ENCODE results near the gene LEMD3.

The LEMD3 gene

DNA sequence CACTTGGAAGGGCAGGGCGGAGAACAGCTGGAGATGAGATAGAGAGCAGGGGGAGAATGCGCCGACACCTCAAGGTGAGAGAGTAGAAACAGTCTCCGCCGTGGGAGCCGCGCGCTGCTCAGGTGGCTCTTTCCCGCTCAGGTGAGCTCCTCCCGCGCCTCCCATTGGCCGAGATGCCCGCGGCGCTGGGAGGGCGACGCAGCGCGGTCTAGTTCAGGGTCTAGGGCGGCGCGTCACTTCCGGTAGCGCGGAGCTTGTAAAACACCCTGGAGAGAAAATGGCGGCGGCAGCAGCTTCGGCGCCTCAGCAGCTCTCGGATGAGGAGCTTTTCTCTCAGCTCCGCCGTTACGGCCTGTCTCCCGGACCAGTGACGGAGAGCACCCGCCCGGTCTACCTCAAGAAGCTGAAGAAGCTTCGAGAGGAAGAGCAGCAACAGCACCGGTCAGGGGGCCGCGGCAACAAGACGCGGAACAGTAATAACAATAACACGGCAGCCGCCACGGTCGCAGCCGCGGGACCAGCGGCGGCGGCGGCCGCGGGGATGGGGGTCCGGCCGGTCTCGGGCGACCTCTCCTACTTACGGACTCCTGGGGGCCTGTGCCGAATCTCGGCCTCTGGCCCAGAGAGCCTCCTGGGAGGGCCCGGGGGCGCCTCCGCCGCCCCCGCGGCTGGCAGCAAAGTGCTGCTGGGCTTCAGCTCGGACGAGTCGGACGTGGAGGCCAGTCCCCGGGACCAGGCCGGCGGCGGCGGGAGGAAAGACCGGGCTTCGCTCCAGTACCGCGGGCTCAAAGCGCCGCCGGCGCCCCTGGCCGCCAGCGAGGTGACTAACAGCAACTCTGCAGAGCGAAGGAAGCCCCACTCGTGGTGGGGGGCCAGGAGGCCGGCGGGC is at the start of gene LEMD3:
LEMD3 (plus strand) TSS at position 264 of the 889 bp plus-strand sequence; CDS start at position 278, 14 bp downstream.
- Mint-ChIP-seq H3K27ac (peak within 1 kb of the TSS; percentile 95), H3K36me3 (ENCODE audit: low read depth) (peaks cover 25% of the 10 kb centered on the region), H3K27me3 (ENCODE audit: low read depth) (peaks cover 5% of the 10 kb centered on the region), H3K4me1 (ENCODE audit: low read depth) (peaks cover 23% of the 10 kb centered on the region), H3K4me3 (peak within 1 kb of the TSS; percentile 100), H3K9me3 (no peaks in the 10 kb centered on the region)
- DNase-seq (ENCODE audit: low spot score), result peak; percentile 90

DNA sequence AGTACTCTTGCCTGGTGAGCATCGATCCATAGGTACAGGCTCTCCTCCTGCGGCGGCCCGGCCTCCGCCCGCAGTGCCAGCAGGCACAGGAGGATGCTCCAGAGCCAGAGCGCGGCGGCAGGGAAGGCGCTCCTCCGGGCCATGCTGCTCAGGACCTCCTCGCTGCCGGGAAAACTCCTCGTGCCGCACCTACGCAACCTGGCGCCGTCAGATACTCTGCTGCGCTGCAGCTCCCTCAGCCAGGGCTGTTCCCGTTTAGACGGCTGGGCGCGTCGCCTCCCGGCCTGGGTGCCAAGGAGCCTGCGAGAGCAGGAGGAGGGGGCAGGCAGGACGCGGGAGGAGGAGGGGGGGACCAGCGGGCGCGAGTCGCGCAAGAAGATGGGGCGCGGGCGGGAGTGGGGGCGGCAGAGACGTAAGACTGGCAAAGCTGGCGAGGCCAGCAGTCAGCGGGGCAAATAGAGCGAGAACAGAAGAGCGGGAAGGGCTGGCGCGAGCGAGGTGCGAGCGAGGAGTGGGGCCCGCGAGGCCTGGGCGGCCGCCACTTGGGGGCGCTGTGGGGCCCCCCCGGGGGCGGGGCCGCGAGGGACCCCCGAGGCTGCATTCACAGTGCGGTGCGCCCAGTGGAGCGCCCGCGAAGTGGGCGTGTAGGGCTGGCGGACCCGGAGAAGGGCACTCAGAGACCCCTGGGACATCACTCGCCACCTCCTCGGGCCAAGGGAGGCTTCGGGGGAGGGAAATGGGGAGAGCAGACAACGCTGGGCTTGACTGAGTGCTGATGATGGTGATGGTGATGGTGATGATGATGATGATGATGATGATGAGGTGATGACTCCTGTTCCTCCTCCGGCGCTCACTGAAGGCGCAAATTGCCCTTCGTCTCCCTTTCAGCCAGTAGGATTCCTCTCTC is 48.1 kb upstream of the LEMD3 start, which contains the start of gene WIF1:
WIF1 (minus strand) TSS at position 257 of the 907 bp plus-strand sequence; CDS start at position 143, 114 bp downstream.
- DNase-seq (ENCODE audit: low spot score), result no peak

DNA sequence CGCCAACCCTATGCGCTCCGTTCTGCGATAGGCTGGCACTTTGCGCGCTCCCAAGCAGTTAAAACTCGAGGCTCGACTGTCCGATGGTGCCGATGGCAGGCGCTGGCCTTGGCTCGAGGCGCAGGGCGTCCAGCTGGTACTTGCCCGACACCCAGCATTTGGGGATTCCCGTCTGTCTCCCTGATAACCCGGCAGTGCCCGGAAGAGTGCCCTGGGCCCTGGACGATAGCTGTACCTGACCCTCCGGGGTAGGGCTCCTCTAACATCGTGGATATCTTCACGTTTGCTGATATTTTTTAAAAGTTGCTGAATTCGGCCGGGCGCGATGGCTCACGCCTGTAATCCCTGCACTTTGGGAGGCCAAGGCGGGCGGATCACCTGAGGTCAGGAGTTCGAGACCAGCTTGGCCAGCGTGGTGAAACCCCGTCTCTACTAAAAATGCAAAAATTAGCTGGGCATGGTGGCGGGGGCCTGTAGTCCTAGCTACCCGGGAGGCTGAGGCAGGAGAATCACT is 47.4 kb upstream of the LEMD3 start:
- no peaks in the 10 kb centered on the region for H3K9me3 Mint-ChIP-seq
- peaks cover 2% of the 10 kb centered on the region for H3K4me1 Mint-ChIP-seq (ENCODE audit: low read depth)
- no peaks in the 10 kb centered on the region for H3K36me3 Mint-ChIP-seq (ENCODE audit: low read depth)
- DNase-seq (ENCODE audit: low spot score), result no peak
- peaks cover 46% of the 10 kb centered on the region for H3K27me3 Mint-ChIP-seq (ENCODE audit: low read depth)
- no peak overlapping the region for H3K27ac Mint-ChIP-seq
- H3K4me3 Mint-ChIP-seq, result peak overlapping the region; percentile 45

More for the DNA sequence above, 48.1 kb upstream of the LEMD3 start, which contains the start of gene WIF1:
- H3K27me3 Mint-ChIP-seq (ENCODE audit: low read depth), result peaks cover 46% of the 10 kb centered on the region
- no peaks in the 10 kb centered on the region for H3K9me3 Mint-ChIP-seq
- no peaks in the 10 kb centered on the region for H3K36me3 Mint-ChIP-seq (ENCODE audit: low read depth)
- peaks cover 2% of the 10 kb centered on the region for H3K4me1 Mint-ChIP-seq (ENCODE audit: low read depth)
- H3K4me3 Mint-ChIP-seq, result peak within 1 kb of the TSS; percentile 45
- H3K27ac Mint-ChIP-seq, result no peak within 1 kb of the TSS

DNA sequence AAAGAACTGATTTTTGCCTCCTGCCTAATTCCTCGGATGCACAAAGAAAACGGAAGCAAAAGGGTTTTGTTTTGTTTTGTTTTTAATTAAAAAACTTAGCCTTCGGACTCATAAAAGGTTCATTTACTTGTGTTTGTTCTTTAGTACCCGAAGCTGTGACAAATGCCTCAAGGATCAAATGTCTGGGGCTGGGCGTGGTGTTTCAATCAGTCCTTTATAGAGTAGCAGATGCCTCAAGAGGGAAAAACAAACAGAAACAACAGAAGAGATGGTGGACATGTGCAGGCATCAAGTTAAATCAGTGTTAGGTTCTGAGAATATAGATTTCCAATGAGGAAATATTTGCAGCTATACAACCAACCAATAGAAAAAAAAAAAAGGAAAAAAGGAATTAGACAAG is 46.7 kb upstream of the LEMD3 start:
- no peak for DNase-seq (ENCODE audit: low spot score)
- no peaks in the 10 kb centered on the region for H3K9me3 Mint-ChIP-seq
- H3K36me3 Mint-ChIP-seq (ENCODE audit: low read depth), result no peaks in the 10 kb centered on the region
- peaks cover 2% of the 10 kb centered on the region for H3K4me1 Mint-ChIP-seq (ENCODE audit: low read depth)
- no peak overlapping the region for H3K27ac Mint-ChIP-seq
- H3K27me3 Mint-ChIP-seq (ENCODE audit: low read depth), result peaks cover 42% of the 10 kb centered on the region
- H3K4me3 Mint-ChIP-seq, result no peak overlapping the region

DNA sequence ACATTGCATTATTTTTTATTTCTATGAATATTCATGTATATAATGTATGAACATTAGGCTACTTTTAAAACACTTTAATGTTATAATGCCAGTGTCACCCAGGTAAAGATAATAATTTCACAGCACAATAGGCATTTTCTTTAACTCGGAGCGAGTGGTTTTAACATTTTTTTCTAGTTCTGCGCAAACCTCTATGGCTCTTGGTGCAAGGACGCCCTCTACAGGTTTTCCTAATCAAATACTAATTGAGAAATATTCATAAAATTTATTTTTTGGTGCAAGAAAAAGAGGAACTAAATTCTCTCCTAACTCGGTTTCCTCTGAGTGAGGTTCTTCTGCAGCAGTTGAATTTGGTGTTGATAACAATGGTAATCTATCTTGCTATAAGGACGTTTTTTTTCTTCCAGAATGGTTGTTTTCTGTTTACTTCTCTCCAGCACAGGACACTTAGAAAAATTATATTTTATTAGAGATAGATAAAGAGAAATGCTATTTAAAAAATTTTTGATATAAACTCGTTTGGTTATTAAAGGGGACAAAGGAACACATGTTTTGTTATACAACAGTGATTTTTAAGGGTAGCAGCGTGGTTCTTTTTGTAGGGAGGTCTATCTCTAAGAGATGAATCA is 45.8 kb upstream of the LEMD3 start:
- no peak overlapping the region for H3K27ac Mint-ChIP-seq
- DNase-seq (ENCODE audit: low spot score), result no peak
- H3K9me3 Mint-ChIP-seq, result no peaks in the 10 kb centered on the region
- H3K27me3 Mint-ChIP-seq (ENCODE audit: low read depth), result peaks cover 41% of the 10 kb centered on the region
- H3K4me3 Mint-ChIP-seq, result no peak overlapping the region
- peaks cover 2% of the 10 kb centered on the region for H3K4me1 Mint-ChIP-seq (ENCODE audit: low read depth)
- H3K36me3 Mint-ChIP-seq (ENCODE audit: low read depth), result no peaks in the 10 kb centered on the region

DNA sequence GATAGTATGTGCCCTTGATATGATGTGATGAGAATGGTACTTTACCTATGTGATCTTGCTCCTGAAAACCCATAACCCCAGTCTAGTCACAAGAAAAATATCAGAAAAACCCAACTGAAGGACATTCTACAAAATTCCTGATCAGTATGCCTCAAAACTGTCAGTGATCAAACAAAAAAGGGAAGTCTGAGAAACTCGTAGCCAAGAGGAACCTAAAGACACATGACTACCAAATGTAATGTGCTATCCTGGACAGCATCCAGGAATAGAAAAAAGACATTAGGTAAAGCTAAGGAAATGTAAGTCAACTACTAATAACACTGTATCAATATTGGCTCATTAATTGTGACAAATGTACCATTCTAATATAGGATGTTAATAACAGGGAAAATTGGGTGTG is 44.1 kb upstream of the LEMD3 start:
- Mint-ChIP-seq H3K4me1 (ENCODE audit: low read depth) (peaks cover 2% of the 10 kb centered on the region), H3K27me3 (ENCODE audit: low read depth) (peaks cover 35% of the 10 kb centered on the region), H3K9me3 (no peaks in the 10 kb centered on the region), H3K4me3 (no peak overlapping the region), H3K36me3 (ENCODE audit: low read depth) (no peaks in the 10 kb centered on the region), H3K27ac (no peak overlapping the region)
- DNase-seq (ENCODE audit: low spot score), result no peak

DNA sequence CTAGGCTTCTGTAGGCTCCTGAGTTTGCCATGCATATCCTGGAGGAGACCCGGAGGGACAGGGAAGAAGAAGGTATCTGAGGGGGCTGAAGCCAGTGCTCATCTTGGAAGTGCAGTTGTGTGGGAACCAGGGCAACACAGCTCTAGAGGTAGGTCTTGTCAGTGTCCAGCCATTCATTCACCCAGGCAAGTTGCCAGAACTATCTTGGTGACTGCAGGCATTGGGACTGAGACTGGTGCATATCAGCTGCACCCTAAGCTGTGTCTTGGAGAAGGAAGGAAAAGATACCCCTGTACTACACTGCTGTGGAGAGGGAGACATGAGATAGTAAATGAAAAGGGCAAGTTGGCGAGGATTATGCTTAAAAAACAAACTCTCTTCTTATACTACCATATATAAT is 43.4 kb upstream of the LEMD3 start:
- H3K27ac Mint-ChIP-seq, result no peak overlapping the region
- no peaks in the 10 kb centered on the region for H3K36me3 Mint-ChIP-seq (ENCODE audit: low read depth)
- DNase-seq (ENCODE audit: low spot score), result no peak
- H3K27me3 Mint-ChIP-seq (ENCODE audit: low read depth), result peaks cover 30% of the 10 kb centered on the region
- peaks cover 2% of the 10 kb centered on the region for H3K4me1 Mint-ChIP-seq (ENCODE audit: low read depth)
- no peaks in the 10 kb centered on the region for H3K9me3 Mint-ChIP-seq
- H3K4me3 Mint-ChIP-seq, result no peak overlapping the region

DNA sequence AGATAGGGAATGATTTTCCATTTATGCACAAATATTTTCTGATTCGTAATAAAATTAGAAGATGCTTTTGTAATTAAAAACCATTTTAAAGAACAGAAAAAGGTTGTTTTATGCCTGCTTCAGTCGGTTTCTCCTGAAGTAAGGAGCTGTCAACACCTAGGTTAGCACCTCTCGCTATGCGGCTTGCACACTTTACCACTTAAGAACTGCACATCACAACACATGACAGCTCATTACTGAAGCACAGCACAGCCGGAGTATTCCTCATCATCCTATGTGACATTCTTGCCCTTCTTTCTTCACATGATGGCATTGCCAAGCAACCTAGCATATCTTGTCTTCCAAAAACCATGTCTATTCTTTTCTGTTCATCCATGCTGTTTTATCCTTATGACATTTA is 42.9 kb upstream of the LEMD3 start:
- Mint-ChIP-seq H3K36me3 (ENCODE audit: low read depth) (no peaks in the 10 kb centered on the region), H3K4me3 (no peak overlapping the region), H3K9me3 (no peaks in the 10 kb centered on the region), H3K4me1 (ENCODE audit: low read depth) (peaks cover 2% of the 10 kb centered on the region), H3K27me3 (ENCODE audit: low read depth) (peaks cover 32% of the 10 kb centered on the region), H3K27ac (no peak overlapping the region)
- no peak for DNase-seq (ENCODE audit: low spot score)

DNA sequence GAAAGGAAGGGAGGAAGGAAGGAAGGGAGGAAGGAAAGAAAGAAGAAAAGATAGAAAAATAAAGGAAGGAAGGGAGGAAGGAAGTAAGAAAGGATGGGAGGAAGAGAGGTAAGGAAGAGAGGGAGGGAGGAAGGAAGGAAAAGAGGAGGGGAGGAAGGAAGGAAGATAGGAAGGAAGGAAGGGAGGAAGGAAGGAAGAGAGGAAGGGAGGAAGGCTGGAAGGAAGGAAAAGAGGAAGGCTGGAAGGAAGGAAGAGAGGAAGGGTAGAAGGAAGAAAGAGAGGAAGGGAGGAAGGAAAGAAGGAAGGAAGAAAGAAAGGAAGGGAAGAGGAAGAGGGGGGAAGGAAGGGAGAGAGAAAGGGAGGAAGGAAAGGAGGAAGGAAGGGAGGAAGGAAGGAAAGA is 35.5 kb upstream of the LEMD3 start:
- H3K4me1 Mint-ChIP-seq (ENCODE audit: low read depth), result no peaks in the 10 kb centered on the region
- H3K4me3 Mint-ChIP-seq, result no peak overlapping the region
- peaks cover 34% of the 10 kb centered on the region for H3K27me3 Mint-ChIP-seq (ENCODE audit: low read depth)
- DNase-seq (ENCODE audit: low spot score), result no peak
- no peaks in the 10 kb centered on the region for H3K36me3 Mint-ChIP-seq (ENCODE audit: low read depth)
- peaks cover 13% of the 10 kb centered on the region for H3K9me3 Mint-ChIP-seq
- no peak overlapping the region for H3K27ac Mint-ChIP-seq

DNA sequence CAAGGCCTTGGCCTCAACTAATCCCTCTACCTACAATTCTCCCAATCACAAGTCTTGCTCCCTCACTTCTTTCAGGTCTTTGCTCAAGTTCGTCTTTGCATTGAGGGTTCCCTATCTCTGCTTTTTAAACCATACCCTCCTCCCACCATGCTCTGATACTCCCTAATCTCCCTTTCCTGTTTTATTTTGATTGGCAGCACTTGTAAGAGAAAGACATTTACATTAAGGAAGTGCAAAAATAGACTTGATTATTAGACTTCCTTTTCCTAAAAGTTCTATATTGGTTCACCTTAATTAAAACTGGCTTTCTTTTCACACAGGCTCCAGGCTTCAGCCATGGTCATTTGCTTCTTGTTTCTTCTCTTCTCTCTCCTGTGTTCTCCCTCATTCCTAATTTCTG is 30.0 kb upstream of the LEMD3 start:
- Mint-ChIP-seq H3K4me3 (no peak overlapping the region), H3K36me3 (ENCODE audit: low read depth) (no peaks in the 10 kb centered on the region), H3K27ac (no peak overlapping the region), H3K27me3 (ENCODE audit: low read depth) (peaks cover 43% of the 10 kb centered on the region), H3K9me3 (peaks cover 9% of the 10 kb centered on the region), H3K4me1 (ENCODE audit: low read depth) (no peaks in the 10 kb centered on the region)
- no peak for DNase-seq (ENCODE audit: low spot score)

DNA sequence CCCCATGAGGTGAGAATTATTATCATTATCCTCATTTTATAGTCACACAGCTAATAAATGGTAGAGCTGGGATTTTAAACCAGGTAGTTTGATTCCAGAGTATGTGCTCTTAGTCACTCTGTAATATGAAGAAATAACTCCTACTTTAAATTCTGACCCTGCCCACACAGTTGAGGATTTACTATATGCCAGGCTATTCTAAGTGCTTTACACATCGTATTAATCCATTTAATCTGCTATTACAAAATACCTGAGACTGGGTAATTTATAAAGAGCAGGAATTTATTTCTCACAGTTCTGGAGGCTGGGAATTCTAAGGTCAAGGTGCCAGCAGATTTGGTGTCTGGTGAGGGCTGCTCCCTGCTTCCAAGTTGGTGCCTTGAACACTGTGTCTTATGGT is 28.6 kb upstream of the LEMD3 start:
- H3K27ac Mint-ChIP-seq, result no peak overlapping the region
- no peak for DNase-seq (ENCODE audit: low spot score)
- H3K4me1 Mint-ChIP-seq (ENCODE audit: low read depth), result no peaks in the 10 kb centered on the region
- H3K36me3 Mint-ChIP-seq (ENCODE audit: low read depth), result no peaks in the 10 kb centered on the region
- peaks cover 9% of the 10 kb centered on the region for H3K9me3 Mint-ChIP-seq
- H3K4me3 Mint-ChIP-seq, result no peak overlapping the region
- H3K27me3 Mint-ChIP-seq (ENCODE audit: low read depth), result peaks cover 55% of the 10 kb centered on the region

DNA sequence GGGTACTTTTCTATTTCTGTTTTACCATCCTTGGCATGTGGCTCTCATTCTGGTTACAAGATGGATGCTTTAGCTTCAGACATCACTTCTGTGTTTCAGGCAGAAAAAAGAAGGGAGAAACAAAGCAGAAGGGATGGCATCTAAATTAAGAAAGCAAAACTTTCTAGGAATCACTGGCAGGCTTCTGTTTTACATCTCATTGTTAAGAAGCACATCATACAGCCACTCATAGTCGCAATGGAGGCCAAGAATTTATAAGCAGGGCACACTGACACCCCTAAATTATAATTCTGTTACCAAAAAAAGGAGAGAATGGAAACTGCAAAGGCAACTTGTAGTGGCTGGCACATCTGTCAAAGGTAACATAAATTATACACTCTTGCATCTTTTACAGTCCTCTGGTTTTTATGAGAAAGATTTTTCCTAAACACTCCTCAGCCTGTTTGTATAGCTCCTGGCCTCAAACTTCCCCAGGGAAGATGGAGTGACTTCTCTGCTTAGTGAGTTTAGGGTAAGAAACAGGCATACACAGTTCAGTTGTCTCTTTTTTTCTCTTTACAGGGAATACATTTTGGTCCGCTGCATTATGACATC is 22.0 kb upstream of the LEMD3 start:
- Mint-ChIP-seq H3K27ac (no peak overlapping the region), H3K9me3 (no peaks in the 10 kb centered on the region), H3K4me3 (no peak overlapping the region), H3K4me1 (ENCODE audit: low read depth) (peaks cover 1% of the 10 kb centered on the region), H3K27me3 (ENCODE audit: low read depth) (peaks cover 61% of the 10 kb centered on the region), H3K36me3 (ENCODE audit: low read depth) (no peaks in the 10 kb centered on the region)
- DNase-seq (ENCODE audit: low spot score), result no peak

DNA sequence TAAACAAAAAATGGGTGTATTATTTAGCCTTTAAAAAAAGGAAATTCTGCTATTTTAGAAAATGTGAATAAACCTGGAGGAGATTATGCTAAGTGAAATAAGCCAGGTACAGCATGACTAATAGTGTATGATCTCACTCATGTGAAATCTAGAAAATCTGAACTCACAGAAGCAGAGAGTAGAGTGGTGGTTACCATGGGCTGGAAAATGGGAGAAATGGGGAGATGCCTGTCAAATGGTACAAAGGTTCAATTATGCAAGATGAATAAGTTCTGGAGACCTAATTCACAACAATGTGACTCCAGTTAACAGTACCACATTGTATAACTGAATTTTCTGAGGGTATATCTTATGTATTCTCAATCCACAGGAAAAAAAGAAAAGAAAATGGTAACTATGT is 17.4 kb upstream of the LEMD3 start:
- peaks cover 33% of the 10 kb centered on the region for H3K27me3 Mint-ChIP-seq (ENCODE audit: low read depth)
- peaks cover 4% of the 10 kb centered on the region for H3K36me3 Mint-ChIP-seq (ENCODE audit: low read depth)
- peaks cover 16% of the 10 kb centered on the region for H3K4me1 Mint-ChIP-seq (ENCODE audit: low read depth)
- no peak overlapping the region for H3K27ac Mint-ChIP-seq
- no peaks in the 10 kb centered on the region for H3K9me3 Mint-ChIP-seq
- no peak overlapping the region for H3K4me3 Mint-ChIP-seq
- DNase-seq (ENCODE audit: low spot score), result no peak

Data from T-helper 2 cell treated with Interferon-gamma antibody and Interleukin-4, amounts not matched to agents 5 μg/mL and 100 μg/mL, for 36 hours (primary cell).